H7 (cell line): ENCODE data around the gene CKAP5. TPM values are rescaled to one million over a fixed set of nuclear protein-coding genes. Genes with fewer than 3 reads are reported as not detected.

Source experiments
- DNase-seq: peaks from one replicate; pipeline ENCODE4 v3.0.0; 2012
- H3K27me3 ChIP-seq: 2 replicates; pipeline ENCODE4 v1.6.0; 2011; ENCODE audit warnings: mild to moderate bottlenecking, low read length; ENCODE audit not compliant: control insufficient read depth, insufficient read depth
- H3K36me3 ChIP-seq: replicated peaks from 2 replicates; pipeline ENCODE4 v1.5.1; 2011; ENCODE audit warnings: low read length; ENCODE audit not compliant: control insufficient read depth, insufficient read depth
- H3K4me3 ChIP-seq: 2 replicates; pipeline ENCODE4 v1.5.1; 2011; ENCODE audit warnings: low read depth, mild to moderate bottlenecking, control low read depth, low read length, moderate library complexity; ENCODE audit not compliant: insufficient read depth
- total RNA-seq: library from RNA; depleted of rRNA; stranded (reverse); fragments of >200 nt; shearing (Covaris generic); gene quantifications from 2 replicates; pipeline ENCODE4 v1.2.3, GENCODE V29; 2014

Gene CKAP5
- total RNA-seq, 1 experiment from 2014 or later, result 81.8 TPM

DNA sequence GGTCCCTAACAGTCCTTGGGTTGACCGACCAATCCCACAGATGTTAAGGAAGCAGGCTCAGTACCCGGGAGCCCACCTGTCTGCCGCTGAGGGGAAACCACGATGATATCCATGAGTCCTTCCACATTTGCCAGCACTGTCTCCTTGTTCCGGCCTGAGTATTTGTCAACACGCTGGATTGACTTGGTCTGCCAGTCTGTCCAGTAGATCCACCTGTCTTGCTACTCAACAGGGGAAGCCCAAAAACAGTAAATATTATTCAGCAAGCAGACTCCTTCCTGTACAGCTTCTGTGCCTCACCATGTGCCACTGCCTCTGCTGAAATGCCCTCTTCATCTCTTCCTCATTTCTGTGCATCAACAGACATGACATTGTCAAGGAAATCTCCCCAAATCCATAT lies 22.8 kb upstream of the CKAP5 start:
- Histone ChIP-seq H3K27me3 (no peaks in the 10 kb centered on the region), H3K4me3 (no peak overlapping the region), H3K36me3 (peaks cover 41% of the 10 kb centered on the region)
- DNase-seq, result no peak

DNA sequence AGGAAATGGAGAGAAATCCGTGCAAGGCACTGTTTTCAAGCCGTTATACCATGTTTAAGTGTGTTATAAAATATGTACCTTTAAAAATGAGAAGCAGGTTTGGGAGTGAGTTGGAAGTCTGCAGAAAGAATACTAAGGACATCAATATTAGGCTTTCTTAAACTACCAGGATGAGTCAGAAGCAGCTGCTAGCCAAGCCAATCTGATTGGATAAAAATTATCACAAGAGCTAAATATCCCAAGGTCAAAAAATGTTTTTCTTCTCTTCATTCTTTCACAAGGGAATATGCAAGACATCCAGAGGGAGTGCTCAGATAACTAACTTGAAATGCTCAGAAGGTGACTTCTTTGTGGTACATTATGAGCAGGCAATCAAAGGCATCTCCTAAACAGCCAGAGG lies 19.3 kb upstream of the CKAP5 start:
- no peak for DNase-seq
- Histone ChIP-seq H3K36me3 (peaks cover 29% of the 10 kb centered on the region), H3K4me3 (no peak overlapping the region), H3K27me3 (no peaks in the 10 kb centered on the region)

DNA sequence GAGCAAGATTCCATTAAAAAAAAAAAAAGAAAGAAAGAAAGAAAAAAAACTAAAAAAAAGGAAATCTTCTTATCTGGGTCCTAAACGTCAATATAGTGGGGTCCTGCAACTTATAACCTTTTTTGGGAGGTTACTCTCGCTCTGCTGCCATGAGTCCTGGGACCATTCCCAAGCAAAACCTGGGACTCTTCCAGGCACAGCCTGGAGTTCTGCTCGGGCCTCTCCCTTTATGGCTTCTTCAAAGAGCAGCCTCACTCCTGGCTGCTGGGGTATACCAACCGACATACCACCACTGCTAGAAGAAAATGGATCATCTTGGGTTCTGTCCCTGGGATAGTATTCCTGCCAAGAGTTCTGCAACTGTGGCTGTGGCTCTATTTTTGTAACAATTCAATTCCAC lies 14.1 kb upstream of the CKAP5 start:
- DNase-seq, result no peak
- Histone ChIP-seq H3K4me3 (no peak overlapping the region), H3K27me3 (no peaks in the 10 kb centered on the region; the same call in 1 of the 2 replicates), H3K36me3 (peaks cover 24% of the 10 kb centered on the region)

DNA sequence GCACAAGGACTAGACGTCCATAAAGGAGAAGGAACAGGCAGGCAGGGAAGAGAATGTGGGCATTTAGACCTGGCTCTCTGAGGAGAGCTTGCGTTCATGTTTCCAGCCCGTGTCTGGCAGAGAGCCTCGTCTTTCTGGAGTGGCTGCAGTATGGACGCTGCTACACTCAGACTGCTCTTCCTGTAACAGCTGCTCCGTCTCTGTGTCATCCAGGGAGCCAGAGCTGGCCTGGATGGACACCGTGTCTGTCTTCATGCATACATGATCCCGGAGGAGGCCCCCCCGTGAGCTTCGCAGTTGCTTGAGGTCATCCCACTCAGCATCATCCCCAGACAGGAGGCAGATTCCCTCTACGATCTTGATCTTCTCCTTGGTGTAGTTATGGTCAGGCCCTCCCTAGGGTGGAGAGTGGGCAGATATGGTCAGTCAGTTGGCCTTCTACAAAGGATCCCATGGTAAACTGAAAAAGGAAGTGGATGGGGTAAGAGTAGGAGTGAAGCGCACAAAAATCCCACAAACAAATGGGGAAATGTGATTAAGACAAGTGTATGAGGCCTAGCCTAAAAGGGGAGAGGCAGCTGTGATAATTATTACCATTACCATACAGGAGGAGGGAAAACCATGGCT lies 13.0 kb upstream of the CKAP5 start:
- Histone ChIP-seq H3K27me3 (no peaks in the 10 kb centered on the region; the same call in 1 of the 2 replicates), H3K4me3 (no peak overlapping the region), H3K36me3 (peaks cover 18% of the 10 kb centered on the region)
- DNase-seq, result no peak

DNA sequence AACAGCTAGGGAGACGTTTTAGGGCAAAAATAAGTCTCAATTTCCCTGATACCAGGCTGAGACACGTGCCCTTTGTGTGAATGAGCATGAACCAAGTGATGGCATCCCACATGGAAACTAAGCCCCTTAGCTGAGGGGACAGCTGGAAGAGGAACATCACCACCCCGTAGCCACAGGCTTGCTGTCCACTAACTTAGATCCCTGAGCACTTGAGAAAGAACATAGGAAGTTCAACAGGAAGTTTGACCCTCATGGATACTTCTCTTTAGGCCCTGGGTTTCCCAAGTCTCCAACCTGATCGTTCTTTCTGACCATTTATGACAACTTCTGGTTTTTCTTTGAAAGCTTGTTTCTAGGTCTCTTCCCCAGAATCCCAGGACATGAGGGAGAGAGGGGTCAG lies 11.6 kb upstream of the CKAP5 start:
- Histone ChIP-seq H3K27me3 (no peaks in the 10 kb centered on the region; the same call in 1 of the 2 replicates), H3K4me3 (no peak overlapping the region), H3K36me3 (peaks cover 15% of the 10 kb centered on the region)
- DNase-seq, result no peak

DNA sequence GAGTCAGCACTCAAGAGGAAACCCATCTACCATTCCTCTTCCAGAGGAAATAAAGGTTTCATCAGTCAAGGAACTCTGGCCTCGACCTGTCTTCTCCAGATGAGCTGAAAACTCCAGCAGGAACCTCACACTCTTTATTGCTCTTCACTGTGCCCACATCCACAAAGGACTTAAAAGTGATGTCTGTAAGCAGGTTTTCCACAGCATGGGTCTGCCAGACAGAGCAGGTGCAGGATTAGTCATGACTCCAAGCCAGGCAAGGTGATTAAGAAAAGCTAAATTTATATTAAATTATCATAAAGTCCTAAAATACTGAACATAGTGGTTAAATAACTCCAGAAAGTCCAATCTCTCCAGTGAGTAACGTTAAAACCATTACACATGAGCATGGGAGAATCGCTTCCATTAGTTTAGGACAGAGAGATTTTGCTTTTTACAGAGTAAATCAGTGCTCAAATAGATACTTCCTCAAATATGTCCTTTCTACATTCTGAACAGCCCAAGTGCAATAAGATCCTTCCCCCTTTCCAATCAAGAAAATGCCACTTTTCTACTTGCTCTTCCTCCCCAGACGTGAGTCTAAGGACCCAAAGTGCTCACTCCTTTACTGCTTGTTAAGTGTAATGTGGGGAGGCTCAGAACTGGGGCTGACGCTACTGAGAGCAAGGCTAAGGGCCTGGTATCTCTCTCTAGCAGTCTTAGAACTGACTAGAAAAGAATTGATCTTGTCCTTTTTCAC lies 10.7 kb upstream of the CKAP5 start:
- no peaks in the 10 kb centered on the region; the same call in 1 of the 2 replicates for H3K27me3 ChIP-seq
- no peak overlapping the region for H3K4me3 ChIP-seq
- no peak for DNase-seq
- H3K36me3 ChIP-seq, result peaks cover 11% of the 10 kb centered on the region

DNA sequence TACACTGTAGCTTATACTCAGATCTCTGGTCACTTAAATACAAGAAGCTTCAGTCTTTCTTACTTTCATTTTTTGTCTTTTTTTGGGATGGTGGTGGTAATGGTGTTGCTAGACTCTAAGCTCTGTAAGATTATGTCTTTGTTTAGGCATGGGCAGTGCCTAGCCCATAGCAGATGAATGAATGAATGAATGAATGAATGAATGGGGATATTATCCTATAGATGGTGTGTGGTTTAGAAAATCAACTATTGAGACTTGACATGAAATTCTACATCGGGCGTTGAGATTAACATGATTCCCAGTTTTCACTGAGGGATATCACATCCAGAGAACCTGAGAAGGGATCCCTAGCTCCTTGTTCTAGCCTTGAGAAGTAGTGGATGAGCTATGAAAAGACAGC lies 9.8 kb upstream of the CKAP5 start:
- Histone ChIP-seq H3K27me3 (peaks cover 2% of the 10 kb centered on the region; the same call in 1 of the 2 replicates), H3K36me3 (peaks cover 11% of the 10 kb centered on the region), H3K4me3 (no peak overlapping the region)
- no peak for DNase-seq

DNA sequence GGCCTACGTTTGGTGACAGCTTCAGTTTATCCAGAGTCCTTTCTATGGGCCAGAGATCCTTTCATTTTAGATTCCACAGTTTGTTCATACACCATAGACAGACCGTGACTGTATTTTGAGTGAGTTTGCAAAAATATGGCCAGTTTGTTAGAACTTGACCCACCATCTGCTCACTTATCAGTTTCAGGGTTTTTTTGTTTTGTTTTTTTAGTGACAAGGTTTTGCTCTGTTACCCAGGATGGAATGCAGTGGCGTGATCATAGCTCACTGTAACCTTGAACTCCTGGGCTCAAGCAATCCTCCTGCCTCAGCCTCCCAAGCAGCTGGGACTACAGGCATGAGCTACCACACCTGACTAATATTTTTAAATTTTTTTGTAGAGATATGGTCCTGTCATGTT lies 9.1 kb upstream of the CKAP5 start:
- no peak for DNase-seq

DNA sequence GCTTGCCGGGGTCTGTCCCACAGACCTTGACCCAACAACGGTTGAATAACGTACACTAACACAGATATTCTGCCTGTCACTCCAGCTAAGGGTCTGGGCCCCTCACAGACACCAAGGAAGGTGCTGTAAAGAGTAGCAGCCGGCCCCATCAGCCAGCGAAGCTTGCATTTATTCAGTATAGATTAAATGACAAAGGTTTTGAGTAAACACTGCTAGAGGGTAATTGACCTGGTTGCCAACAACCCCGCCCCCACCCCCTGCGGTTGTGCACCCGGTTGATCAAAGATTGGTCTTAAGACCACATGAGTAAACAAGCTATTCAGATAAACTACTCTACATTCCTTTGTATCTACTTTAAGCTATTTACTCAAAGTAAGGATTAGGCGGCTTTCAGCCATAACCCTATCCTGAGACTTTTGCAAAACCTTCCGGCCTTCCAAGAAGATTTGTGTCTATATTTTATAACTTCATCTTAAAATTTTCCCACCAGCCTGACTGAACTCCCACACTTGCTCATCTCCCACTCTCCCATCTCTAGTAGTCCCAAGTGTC lies 4.8 kb upstream of the CKAP5 start:
- peaks cover 23% of the 10 kb centered on the region; the same call in 1 of the 2 replicates for H3K27me3 ChIP-seq
- H3K36me3 ChIP-seq, result no peaks in the 10 kb centered on the region; the same call in 1 of the 2 replicates
- DNase-seq, result peak; percentile 35
- H3K4me3 ChIP-seq, result no peak overlapping the region

More for the DNA sequence above, 9.1 kb upstream of the CKAP5 start:
- H3K4me3 ChIP-seq, result no peak overlapping the region
- peaks cover 9% of the 10 kb centered on the region for H3K36me3 ChIP-seq
- H3K27me3 ChIP-seq, result peaks cover 5% of the 10 kb centered on the region; the same call in 1 of the 2 replicates

DNA sequence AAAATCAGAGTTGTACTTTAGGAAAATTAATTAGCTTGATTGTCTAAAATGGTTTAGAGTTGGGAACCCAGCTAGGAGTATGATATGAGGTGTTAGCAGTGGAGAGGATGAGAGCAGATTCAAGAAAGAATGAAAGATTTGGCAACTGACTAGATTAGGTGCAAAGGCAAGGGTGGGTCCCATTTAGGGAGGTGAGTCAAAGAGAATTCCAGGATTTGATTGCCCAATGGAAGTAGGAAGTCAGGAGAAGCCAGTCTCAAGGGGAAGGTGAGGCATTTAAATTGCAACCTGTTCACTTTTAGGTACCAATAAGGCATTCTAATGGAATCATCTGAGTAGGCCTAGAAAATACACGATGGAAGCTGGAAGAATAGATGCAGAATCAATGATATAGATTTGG lies 3.6 kb upstream of the CKAP5 start:
- H3K27me3 ChIP-seq, result peaks cover 23% of the 10 kb centered on the region; the same call in 1 of the 2 replicates
- no peak for DNase-seq
- H3K4me3 ChIP-seq, result no peak overlapping the region
- no peaks in the 10 kb centered on the region; the same call in 1 of the 2 replicates for H3K36me3 ChIP-seq

DNA sequence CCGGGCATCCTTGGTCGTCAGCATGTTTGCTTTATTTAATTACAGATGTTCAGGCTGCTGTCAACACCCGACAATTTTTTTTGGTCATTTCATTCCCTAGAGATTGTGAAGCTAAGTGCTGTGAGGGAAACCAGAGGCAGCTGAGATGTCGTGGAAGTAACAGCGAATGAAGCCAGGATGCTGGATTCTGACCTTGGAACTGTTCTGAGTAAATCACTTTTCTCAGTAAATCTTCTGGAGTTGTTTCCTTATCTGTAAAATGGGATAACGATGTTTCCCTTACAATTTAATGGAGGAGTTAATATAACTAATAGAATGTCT lies 390 bp upstream of the CKAP5 start:
- no peak for DNase-seq
- H3K36me3 ChIP-seq, result no peaks in the 10 kb centered on the region; the same call in 1 of the 2 replicates

DNA sequence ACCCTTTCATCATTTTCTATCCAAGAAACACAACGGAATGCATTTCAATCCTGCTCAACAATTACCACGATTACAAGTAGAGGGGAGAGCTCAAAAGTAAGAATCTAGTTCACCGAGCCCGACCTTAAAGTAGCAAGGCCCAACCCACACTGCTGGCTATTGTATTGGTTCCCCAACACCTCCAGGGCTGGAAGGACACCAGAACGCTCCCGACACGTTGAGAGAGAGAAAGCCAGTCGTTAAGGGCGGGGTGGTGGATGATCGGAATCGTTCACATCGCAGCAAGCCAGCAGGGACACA lies 690 bp downstream of the CKAP5 start:
- no peak for DNase-seq
- H3K4me3 ChIP-seq, result peak overlapping the region; percentile 86
- H3K36me3 ChIP-seq, result no peaks in the 10 kb centered on the region; the same call in 1 of the 2 replicates
- H3K27me3 ChIP-seq, result peaks cover 20% of the 10 kb centered on the region; the same call in 1 of the 2 replicates

More for the DNA sequence above, 390 bp upstream of the CKAP5 start:
- Histone ChIP-seq H3K27me3 (peaks cover 22% of the 10 kb centered on the region; the same call in 1 of the 2 replicates), H3K4me3 (peak overlapping the region; percentile 86)

DNA sequence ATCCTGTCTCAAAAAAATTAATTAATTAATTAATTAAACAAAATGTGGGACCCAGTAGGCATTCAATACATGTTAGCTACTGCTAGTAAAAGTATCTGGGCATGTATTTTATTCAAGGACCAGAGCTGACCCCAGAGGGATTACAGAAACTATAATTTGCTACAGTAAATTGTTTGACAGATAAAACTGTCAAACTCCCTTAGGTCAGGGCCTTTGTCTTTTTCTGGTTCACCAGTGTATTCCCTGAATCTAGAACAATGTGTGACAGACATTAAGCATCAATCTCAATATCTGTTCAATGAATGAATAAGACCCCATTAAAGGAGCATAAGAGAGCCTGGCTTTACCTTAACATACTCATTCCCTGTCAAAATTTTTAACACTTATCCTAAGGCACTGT lies 6.0 kb downstream of the CKAP5 start:
- DNase-seq, result no peak
- Histone ChIP-seq H3K4me3 (no peak overlapping the region), H3K27me3 (no peaks in the 10 kb centered on the region), H3K36me3 (no peaks in the 10 kb centered on the region)

DNA sequence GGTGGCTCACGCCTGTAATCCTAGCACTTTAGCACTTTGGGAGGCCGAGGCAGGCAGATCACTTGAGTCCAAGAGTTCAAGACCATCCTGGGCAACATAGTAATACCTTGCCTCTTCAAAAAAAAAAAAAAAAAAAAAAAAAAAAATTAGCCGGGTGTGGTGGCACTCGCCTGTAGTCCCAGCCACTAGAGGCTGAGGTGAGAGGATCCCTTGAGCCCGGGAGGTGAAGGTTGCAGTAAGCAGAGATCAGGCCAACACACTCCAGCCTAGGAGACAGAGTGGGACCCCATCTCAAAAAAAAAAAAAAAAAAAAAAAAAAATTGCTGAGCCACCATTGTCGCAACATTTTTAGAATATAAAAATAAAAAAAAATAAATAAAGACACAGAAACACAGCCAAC lies 7.6 kb downstream of the CKAP5 start:
- Histone ChIP-seq H3K36me3 (no peaks in the 10 kb centered on the region), H3K4me3 (no peak overlapping the region), H3K27me3 (no peaks in the 10 kb centered on the region)
- DNase-seq, result no peak

DNA sequence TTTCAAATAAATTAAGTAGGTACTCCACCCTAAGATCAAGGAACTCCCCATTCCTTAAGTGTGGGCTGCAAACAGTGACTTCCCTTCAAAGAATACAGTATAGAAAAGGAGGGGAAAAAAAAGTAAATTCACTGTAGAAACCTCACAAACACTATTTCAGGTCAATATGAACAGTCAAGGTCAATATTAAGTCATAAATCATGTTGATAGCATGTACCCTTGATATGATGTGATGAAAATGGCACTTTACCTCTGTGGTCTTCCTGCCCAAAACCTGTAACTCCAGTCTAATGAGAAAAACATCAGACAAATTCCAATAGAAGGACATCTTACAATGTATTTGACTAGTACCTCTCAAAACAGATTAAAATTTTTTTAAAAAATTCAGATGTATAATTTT lies 8.2 kb downstream of the CKAP5 start:
- Histone ChIP-seq H3K27me3 (no peaks in the 10 kb centered on the region), H3K4me3 (no peak overlapping the region), H3K36me3 (no peaks in the 10 kb centered on the region)
- DNase-seq, result no peak
